Activated CD4-positive, alpha-beta T cell treated with anti-CD3 and anti-CD28 coated beads, Interleukin-2, amount 50 U/mL, for 16 hours (primary cell): ENCODE measurements around the gene CIB1.
"Not testable (repeated sequence)": the region's sequence is repeated elsewhere in the genome, so short reads cannot be mapped to it uniquely, and the experiment has no call there.

Experiments used
- DNase-seq: peaks from one replicate; pipeline ENCODE4 v3.0.0-alpha.2; 2020

CIB1 gene

DNA sequence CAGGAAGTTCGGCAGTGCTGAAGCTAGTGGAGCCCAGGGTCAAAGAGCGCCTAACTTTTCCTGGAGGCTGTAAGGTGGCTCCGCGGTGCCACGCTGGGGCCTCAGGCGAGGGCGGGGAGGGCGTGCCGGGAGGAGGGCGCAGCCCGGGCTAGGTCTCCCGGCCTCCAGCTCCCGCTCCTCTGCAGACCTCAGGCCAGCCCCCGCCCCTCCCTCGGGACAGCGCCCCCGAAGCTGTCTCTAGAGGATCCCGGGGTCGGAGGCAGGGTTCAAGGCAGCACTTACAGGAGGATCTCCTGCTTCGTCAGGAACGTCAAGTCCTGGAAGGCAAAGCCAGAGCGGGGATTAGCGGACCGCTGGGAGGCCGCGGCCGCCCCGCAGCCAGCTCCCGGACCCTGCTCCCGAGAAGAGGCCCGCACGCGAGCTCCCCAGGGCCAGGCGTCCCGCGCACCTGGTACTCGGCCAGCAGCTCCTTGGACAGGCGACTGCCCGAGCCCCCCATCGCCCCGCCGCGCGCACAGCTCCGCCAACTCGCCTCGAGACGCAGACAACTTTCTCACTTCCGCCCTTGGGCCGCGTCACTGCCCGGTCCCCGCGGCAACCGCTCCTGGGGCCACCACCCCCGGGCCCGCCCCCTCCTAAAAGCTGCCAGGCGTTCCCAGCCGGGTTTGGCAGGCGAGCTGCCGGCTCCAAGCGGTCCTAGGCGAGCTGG, at the start of gene CIB1:
Gene CIB1, minus strand, starts transcription at position 555 of the 709 bp plus-strand sequence. Its CDS starts 56 bp downstream, at position 499.
- peak; percentile 98 for DNase-seq

DNA sequence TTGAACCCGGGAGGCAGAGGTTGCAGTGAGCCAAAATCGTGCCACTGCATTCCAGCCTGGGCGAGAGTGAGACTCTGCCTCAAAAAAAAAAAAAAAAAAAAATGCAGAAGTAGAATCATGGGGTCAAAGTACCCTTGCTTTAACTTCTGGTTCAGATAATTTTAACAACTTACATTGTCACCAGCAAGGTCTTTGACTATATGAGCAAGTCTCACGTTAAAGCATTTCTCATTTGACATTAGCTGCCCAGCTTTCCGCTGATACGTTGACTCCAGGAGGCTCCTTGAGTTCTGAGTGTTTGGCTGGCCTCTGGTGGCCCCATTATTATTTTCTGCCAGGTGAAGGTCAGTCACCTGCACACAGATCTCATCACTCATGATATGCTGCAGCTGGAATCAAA, 47.9 kb upstream of the CIB1 start:
- not testable (repeated sequence) for DNase-seq

DNA sequence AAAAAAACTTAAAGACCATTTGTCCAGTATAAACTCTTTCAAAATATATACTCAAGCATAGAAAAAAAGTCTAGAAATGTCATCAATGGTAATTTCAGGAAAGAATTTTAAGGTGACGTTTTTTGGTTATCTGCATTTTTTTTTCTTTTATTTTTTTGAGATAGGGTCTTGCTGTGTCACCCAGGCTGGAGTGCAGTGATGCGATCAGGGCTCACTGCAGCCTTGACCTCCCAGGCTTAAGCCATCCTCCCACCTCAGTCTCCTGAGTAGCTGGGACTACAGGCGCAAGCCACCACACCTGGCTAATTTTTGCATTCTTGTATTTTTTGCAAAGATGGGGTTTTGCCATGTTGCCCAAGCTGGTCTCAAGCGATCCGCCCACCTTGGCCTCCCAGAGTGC, 47.0 kb upstream of the CIB1 start:
- not testable (repeated sequence) for DNase-seq

DNA sequence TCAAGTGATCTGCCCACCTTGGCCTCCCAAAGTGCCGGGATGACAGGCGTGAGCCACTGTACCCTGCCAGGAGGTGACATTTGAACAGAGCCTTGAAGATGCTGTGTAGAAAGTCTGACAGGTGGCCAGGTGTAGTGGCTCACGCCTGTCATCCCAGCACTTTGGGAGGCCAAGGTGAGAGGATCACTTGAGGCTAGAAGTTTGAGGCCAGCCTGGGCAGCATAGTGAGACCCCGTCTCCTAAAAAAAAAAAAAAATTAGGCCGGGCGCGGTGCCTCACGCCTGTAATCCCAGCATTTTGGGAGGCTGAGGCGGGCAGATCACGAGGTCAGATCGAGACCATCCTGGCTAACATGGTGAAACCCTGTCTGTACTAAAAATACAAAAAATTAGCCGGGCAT, 44.7 kb upstream of the CIB1 start:
- DNase-seq: not testable (repeated sequence)

DNA sequence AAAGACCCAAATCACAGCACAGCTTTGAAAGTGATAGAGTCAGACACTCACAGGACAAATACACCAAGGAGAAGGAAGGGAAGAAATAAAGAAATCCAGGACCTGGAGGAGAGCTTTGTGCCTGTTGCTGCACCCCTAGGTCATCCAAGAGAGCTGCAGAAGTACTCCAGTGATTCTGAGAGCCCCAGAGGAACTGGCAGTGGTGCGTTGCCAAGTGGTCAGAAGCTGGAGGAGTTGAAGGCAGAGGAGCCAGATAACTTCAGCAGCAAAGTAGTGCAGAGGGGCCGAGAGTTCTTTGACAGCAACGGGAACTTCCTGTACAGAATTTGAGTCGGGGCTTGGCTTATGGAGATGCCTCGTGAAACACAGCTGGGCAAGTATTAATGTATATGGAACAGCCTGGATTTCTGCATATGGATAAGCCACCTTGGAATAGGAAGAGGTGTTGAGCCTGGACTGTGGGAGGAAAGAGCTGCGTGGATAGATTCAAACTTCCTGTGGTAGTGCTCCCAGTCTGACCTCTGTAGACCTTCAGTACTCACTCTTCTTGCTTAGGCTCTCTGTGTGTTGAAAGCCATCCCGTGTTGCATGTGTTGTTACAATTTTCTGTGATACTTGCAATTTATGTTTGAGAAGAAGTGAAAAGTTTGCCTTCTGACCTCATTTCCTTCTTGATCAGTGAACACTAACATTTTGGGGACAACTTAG, 37.9 kb upstream of the CIB1 start:
- DNase-seq: no peak

DNA sequence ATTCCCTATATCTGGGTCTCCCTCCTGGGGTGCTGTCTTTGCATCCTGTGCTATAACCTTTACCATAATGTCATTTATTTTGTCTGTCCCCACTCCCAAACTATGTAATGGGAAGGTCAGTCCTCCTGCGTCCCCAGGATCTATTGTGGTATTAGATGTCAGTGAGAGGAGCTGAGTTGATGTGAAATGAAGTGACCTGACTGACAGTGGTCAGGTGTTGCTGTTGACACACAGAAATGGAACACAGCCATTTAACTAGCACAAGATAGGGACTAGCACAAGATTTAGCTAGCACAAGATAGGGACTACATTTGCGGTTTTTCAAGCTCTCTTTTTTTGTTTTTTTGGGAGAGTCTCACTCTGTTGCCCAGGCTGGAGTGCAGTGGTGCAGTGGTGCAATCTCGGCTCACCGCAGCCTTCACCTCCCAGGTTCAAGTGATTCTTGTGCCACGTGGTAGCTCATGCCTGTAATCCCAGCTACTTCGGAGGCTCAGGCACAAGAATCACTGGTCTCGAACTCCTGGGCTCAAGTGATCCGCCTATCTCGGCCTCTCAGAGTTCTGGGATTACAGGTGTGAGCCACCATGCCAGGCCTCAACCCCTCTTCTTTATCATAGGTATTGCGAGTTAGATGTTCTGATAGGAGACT, 36.9 kb upstream of the CIB1 start:
- DNase-seq: no peak

DNA sequence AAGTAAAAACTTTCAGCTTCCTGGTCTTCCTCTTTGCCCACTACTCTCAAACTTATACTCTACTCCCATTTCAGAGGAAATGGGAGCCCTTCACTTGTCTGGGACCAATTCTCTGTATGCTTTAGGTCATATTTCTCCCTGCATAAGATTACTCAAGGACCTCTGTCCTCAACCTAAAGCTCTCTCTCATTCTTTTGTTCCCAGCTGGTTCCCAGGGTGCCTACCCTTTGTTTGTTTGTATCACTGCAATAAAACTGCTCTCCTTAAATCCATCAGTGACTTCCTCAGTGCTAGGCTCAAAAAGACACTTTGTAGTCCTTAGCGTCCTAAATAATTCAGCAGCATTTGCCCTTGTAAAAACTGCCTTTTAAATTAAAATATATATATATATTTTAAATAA, 34.7 kb upstream of the CIB1 start:
- no peak for DNase-seq

DNA sequence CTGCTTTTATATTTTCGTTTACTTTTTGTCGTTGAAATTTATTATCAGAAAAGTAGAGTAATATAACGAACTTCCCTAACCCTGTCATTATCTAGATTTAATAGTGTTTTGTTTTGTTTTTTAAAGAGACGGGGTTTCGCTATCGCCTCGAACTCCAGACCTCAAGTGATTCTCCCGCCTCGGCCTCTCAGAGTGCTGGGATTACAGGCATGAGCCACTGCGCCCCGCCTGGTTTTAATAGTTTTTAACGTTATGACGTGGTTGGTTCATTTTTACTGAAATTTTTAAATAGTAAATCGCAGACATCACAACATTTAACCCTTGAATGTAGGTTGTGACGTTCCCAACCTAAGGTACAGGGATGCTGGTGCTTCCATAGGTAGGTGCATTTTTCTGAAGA, 32.7 kb upstream of the CIB1 start:
- peak; percentile 34 for DNase-seq

DNA sequence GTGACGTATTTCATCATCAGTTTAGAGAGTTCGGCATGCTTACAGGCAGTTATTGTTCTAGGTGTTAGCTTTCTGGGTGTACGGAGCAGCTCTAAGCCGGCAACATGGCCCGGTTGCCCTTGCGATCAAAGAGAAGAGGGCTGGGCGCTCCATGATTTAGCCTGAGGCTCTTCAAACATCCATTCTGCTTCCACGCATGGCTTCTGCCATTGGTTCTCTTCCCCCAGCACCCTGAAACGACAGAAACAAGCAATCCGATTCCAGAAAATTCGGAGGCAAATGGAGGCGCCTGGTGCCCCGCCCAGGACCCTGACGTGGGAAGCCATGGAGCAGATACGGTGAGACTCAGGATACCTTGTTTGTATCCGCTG, 32.3 kb upstream of the CIB1 start:
- DNase-seq: peak; percentile 59

DNA sequence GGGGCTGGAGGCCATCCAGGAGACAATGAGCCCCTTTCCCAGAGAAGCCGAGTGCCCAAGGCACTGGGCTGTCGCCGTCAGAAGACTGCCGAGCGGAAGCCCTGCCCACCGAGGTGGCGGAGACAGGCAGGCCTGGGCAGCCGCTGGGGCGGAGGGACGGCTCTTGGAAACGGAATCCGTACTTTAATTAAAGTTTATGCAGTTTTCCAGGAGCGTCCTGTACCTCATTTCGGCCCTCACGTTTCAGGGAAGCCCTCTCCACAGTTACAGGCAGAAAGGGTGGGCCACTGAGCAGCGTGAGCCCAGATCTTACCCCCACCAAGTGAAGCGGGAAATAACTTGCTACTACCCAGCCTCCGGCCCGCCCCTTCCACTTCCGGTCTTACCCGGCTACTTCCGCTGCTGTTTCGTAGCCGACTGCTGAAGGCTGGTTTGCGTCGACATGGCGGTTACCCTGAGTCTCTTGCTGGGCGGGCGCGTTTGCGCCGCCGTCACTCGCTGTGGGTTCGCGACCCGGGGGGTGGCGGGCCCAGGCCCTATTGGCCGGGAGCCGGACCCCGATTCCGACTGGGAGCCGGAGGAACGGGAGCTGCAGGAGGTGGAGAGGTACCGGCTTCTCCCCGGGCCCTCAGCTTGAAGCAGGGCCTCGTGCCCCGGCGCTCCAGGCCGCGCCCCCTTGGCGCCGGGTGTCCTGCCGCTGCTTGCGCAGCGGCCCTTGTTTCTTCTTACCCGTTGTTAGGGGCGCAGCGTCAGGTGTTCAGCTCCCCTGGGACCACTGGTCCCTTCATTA, 31.7 kb upstream of the CIB1 start, which contains the start of gene NGRN:
Gene NGRN, plus strand, starts transcription at position 402 of the 790 bp plus-strand sequence. Its CDS starts 41 bp downstream, at position 443.
- DNase-seq: peak; percentile 95

DNA sequence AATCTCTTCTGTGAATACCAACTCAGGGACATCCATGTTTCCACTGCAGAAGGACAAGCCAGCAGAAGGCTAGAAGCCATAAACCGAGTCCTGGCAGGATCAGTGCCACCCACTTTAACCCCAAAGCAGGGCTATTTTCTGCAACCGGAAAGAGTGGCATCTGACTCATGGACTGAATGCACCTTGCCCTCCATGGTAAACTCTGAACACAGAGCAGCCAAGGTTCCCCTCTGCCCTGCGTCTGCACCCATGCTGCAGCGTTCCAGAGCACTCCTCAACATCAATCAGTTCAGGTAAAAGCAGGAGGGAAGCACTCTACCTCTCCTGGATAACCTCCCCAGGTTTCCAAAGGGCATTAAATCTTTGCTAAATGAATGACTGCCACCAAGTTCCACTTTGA, 30.9 kb upstream of the CIB1 start:
- peak; percentile 68 for DNase-seq

DNA sequence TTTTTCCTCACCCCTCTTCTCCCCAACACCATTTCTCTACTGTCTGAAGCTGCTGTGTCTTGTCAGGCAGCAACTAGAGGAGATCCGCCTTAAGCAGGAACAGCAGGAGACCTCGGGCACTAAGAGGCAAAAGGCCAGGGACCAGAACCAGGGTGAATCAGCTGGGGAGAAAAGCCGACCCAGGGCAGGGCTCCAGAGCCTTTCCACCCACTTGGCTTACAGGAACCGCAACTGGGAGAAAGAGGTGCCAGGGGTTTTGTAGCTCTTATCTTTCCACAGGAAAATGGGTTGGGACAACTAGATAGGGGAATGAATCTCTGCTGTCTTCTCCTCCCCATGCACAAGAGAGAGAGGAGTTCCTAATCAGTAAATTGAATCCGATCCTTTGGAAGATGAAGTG, 28.7 kb upstream of the CIB1 start:
- no peak for DNase-seq

DNA sequence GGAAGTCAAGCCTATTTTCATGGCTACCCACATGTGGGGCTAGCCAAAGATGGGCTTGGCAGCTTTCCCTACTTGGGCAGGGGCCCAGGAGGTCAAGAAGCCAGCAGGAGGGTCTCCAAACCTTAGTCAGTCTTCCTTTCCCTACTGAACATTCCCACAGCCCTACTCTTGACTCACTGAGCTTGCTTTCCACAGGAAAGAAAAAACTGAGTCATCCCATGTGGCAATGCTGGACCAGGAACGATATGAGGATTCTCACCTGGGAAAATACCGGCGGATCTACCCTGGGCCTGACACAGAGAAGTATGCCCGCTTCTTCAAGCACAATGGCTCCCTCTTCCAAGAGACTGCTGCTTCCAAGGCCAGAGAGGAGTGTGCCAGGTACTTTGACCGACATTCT, 28.1 kb upstream of the CIB1 start:
- DNase-seq: no peak

DNA sequence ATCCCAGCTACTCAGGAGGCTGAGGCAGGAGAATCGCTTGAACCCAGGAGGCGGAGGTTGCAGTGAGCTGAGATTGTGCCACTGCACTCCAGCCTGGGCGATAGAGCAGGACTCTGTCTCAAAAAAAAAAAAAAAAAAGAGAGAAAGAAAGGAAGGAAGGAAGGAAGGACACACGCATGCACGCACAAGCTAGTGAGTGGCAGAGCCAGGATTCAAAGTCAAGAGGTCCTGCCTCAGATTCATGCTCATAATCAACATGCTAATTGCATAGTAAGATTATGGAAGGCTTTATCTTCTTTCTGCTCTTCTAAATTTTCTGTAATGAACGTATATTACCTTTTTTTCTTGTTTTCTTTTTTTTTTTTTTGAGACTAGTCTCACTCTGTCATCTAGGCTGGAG, 27.0 kb upstream of the CIB1 start:
- not testable (repeated sequence) for DNase-seq

DNA sequence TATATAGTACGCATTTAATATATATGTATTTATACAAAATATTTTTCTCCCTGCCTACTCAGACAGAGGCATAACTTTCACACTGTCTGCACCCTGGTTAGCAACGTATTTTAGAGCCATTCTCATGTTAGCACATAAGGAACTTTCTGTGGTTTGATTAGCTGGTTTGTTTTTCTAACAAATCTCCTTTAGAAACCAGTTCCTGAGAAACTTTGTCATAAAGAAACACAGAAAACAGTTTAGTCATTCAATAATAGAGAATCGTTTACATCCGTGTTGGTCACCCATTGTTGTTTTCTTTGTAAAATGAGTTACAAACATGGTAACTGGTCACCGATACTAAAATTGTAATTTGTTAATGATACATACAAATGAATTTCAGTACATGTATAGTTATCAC, 25.8 kb upstream of the CIB1 start:
- DNase-seq: peak; percentile 74

DNA sequence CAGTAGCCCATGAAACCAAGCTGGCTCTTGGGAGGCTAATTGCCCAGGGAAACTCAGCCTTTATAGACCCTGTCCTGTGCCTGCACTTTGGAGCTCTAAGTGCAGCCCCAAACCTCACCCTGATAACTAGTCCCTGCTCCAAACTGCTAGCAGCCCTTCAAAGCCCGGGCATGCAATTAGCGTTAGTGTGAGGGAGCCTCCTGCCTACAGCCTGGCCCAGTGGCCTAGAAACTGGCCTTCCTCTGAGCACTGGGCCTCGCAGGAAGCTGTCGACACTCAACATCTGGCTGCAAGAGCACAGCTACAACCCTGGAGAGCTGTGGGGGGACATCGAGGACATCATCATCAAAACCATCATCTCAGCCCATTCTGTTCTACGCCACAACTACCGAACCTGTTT, 24.0 kb upstream of the CIB1 start:
- DNase-seq: no peak

DNA sequence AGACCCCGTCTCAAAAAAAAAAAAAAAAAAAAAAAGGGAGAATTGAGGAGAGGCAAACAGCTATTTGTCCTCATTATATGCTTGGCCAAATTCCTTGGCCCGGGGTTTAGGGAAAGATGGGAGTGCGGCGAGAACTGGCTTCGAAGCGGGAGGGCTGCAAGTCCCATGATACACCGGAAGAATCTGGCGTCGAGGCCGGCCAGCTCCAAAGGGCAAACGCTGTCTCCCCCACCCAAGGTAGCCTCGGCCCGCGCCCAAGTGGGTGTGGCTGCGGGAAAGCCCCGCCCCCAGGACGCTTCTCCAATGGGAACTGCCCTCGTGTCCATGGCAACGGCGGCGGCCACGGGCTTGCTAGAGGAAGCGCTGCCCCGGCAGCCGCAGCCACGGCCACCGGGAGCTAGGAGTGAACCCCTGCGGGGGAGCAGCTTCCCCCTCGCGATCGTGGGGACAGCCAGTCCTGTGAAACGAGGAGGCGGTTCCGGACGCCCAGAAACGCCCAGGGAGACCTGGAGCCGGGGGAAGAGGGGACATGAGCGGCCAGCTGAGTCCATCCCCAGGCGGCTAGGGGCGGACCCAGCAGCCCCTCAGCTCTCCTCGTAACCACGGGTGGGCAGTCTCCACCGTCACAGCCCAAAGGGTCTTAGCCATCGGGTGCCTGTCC, 15.6 kb upstream of the CIB1 start, which contains the start of gene TTLL13:
Gene TTLL13, plus strand, starts transcription at position 354 of the 661 bp plus-strand sequence. CDS start 1,075 bp downstream, outside the sequence.
- peak; percentile 58 for DNase-seq

DNA sequence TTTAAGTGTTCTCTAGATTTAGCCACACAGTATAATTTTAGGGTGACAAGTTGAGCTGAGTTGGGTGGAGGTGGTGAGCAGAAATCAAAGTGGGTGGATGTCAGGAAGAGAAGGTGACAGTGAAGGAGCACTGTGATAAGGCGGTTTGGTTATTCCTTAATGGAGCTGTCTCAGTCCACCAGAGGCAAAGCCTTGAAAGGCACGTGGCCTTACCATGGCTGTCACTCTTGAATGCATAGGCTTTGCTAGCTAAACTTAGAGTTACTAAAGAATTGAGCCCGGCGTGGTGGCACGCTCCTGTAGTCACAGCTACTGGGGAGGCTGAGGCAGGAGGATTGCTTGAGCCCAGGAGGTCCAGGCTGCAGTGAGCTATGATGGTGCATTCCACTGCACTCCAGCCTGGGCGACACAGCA, 15.1 kb upstream of the CIB1 start:
- DNase-seq: no peak

DNA sequence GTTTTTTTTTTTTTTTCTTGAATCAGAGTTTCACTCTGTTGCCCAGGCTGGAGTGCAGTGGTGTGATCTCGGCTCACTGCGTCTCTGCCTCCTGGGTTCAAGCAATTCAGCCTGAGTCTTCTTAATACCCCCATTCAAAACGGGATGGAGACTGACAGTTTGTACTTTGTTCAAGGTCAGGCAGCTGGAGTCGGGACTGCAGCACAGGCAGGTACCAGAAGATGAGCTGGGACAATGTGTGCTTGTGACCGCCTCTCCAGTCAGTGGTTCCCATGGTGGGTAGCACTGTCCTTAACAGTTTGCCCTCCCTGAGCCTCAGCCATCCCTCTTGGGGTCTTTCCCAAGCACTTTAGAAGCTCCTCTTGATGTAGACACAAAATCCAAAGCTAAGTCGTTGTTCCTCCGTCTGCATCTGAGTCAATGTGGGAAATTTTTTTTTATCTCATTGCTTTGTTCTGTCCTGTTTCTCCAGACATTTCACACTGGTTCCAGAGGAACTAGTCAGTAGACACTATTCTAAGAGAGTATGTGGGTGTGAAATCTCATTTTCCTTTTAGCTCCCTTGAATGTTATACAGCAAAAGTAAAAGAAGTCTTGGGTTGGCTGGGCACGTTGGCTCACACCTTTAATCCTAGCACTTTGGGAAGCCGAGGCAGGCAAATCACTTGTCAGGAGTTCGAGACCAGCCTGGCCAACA, 10.3 kb upstream of the CIB1 start:
- DNase-seq: no peak

DNA sequence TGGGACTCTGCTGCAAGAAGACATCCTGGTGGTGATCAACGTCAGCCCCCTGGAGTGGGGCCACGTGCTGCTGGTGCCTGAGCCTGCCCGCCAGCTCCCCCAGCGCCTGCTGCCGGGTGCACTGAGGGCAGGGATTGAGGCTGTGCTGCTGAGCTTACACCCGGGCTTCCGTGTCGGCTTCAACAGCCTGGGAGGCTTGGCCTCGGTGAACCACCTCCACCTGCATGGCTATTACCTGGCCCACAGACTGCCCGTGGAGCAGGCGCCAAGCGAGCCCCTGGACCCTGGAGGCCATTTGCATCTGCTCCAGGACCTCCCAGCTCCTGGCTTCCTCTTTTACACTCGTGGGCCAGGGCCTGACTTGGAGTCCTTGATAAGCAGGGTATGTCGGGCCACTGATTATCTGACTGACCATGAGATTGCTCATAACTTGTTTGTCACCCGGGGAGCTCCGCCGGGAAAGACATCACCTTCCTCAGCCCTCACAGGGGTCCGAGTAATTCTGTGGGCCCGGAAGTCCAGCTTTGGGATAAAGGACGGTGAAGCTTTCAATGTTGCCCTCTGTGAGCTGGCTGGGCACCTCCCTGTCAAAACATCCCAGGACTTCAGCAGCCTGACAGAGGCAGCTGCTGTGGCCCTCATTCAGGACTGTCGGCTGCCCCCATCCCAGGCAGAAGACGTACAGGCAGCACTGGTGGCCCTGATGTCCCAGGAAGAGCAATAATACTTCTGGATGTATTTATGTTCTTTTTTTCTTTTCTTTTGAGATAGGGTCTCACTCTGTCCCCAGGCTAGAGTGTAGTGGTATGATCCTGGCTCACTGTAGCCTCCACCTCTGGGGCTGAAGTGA, 7.8 kb upstream of the CIB1 start:
- DNase-seq: no peak

DNA sequence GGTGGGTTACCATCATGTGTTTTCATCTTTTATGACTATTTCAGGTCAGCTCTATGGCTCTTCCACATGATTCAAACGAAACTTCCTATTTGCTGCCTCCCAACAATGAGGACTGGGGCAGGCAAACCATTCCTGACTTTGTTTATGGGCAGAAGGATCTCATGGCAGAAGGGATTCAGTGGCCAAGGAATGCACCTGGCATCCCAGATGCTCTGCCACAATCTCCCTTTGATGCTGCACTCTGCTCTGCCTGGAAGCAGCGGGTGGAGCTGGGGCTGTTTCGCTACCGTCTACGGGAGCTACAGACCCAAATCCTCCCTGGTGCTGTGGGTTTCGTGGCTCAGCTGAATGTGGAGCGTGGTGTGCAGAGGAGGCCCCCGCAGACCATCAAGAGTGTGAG, 7.1 kb upstream of the CIB1 start:
- DNase-seq: no peak
